NAMALWA (cell line): ENCODE data around the gene ITGB1BP1.
A peak's percentile ranks its signal among the peaks of the same experiment; 100 is the strongest.

Source experiments
- DNase-seq: peaks from one replicate; pipeline ENCODE4 v3.0.0-alpha.2; 2015; ENCODE audit warnings: low spot score

ITGB1BP1 gene

DNA sequence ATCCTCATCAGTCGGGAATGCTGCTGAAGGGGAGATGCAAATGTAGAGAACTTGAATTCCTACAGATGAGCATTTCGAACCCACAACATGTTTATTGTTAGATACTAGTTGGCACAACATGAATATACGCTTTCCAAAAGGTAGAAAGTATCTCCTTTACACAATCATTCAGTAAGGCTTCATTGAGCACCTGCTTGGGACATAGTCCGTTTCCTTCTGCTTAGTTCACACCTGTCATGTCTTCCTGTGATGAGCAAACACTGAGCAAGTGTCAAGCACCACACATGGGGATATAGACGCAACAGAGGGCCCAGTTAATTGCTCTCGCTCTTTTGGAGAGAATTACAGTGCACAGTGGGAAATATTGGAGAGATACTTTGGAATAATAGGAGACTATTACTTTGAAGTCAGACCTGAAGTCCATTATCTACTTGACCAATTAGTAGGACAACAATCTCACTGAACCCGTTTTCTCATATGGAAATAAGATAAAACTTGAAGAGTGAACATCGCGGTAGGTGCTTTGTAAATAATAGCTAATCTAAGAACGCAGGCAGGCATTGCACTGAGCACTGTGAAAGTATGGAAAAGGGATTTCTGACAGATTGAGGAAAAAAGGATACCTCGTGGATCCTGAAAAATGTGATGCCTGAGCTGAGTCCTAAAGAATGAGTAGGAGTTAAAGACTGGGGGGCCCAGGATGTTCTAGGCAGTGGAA is 1.3 kb upstream of the ITGB1BP1 start:
- DNase-seq = peak; percentile 34

DNA sequence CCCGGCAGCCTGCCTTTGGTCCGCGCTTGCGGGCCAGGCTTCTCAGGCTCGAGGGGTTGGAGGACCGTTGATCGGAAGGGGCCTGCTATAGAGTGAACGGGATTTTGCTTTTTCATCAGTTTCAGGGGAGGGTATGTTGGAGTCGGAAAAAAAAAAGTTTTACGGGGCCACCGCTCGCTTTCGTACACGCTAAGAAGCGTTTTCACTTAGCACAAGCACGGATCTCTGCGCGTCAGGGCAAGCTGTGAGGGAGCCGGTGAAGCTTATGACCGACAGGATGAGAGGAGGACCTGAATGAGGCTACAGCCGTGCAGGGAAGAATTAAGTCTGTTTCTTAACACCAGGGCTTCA is 569 bp upstream of the ITGB1BP1 start:
- peak; percentile 65 for DNase-seq

DNA sequence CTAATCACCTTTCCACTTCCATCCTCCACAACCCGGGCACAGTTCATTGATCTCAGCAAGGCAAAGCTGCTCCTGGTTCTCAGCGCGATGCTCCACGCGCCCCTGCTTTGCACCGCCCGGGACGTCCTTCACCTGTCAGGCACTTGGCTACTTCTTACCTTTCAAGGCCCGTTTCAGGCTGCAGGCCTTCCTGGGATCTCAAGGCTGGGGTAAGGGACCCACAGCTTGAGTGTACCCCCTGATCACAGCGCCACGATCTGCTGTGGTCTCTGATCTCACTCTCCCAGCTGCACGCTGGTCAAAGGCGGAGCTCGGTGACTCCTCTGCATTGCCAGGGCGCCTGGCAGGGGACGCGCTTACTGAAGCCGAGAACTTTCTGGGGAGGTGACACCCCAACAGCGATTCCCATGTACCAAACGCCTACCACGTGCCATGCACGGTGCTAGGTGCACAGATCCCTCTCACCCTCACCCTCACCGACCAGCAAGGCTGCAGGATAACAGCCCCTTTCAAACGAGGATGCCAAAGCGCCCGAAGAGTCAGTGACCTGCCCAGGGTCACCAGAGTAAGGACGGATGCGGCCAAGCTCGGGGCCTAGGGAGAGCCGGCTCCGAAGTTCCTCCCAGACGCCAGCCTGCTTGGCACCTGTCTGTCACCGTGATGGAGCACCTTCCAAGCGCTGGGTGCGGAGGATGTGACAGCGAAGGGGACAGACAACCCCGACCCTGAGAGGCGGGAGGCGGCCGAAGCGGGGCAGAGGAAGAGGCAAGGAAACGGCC is 818 bp downstream of the ITGB1BP1 start:
- peak; percentile 60 for DNase-seq

DNA sequence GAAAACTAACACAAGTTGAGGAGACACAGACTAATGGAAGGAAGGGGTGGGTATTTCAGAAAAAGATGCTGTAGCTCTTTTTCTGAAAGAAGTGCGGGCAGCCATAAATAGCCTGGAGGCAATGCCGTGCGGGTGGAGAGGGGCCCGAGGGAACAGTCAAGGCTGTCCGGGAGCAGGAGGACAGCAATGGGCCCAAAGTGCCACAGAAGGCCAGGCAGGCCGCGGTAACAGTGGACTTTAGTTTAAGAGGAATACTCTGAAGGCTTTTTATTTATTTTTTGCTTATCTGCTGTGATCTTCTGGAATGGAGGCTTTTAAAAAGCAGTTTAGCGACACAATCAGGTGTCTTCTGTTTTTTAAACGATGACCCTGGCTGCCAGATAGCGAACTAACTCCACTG is 2.8 kb downstream of the ITGB1BP1 start:
- DNase-seq = no peak

DNA sequence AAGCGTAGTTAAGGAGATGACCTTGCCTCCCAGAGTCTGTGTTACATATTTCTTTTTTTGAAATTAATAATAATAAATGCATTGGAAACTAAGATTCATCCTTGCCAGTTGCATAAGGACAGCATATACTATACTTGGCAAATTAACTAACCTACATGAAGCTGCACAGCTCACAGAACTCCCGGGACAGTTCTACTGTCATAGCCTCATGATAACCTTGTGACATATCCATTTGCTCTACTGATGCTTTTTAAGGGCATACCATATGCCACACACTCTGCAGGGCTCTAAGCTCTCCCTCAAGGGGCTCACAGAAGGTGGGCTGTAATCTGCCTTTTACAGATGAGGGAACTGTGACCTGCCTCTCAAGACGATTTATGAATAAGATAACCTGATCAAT is 3.8 kb downstream of the ITGB1BP1 start:
- no peak for DNase-seq

DNA sequence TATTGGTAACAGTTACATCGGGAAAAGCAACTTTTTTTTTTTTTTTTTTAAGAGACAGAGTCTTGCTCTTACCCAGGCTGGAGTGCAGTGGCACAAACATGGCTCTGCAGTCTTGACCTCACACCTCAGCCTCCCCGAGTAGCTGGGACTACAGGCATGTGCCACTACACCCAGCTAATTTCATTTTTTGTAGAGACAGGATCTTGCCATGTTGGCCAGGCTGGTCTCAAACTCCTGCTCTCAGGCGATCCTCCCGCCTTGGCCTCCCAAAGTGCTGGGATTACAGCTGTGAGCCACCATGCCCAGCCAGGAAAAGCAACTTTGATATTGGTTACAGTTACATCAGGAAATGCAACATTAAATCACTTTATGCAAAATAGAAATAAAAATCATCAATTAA is 4.6 kb downstream of the ITGB1BP1 start:
- no peak for DNase-seq

DNA sequence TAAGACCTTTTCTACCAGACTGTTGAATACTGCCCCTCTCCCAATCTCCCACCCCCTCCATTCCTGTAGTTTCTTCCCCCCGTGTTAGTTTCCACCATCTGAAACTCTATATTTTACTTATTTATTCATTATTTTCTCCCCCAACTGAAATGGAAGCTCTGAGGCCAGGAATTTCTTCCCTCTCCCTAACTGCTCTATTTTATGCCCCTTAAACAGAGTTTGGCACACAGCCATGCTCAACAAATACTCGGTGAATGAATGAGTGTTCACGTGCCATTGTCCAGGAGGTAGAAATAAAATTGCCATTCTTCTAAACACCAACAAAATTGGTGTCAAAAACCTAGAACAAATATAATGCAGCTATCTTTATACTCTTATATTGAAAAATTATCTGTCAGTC is 5.6 kb downstream of the ITGB1BP1 start:
- no peak for DNase-seq

DNA sequence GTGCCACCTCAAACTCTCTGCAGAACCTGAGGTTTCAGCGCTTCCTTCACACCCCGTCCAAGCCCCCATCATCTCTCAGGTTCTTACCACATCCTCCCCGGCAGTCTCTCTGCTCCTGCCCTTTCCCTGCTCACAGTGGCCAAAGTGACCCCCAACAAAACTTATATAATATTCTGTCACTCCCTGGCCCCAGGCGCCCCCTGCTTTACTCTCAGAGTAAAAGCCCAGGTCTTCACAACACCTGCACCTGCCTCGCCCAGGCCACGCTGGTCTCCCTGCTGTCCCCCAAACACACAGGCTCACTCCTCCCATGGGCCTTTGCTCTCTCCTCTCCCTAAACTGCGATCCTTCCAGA is 6.4 kb downstream of the ITGB1BP1 start:
- DNase-seq = no peak

DNA sequence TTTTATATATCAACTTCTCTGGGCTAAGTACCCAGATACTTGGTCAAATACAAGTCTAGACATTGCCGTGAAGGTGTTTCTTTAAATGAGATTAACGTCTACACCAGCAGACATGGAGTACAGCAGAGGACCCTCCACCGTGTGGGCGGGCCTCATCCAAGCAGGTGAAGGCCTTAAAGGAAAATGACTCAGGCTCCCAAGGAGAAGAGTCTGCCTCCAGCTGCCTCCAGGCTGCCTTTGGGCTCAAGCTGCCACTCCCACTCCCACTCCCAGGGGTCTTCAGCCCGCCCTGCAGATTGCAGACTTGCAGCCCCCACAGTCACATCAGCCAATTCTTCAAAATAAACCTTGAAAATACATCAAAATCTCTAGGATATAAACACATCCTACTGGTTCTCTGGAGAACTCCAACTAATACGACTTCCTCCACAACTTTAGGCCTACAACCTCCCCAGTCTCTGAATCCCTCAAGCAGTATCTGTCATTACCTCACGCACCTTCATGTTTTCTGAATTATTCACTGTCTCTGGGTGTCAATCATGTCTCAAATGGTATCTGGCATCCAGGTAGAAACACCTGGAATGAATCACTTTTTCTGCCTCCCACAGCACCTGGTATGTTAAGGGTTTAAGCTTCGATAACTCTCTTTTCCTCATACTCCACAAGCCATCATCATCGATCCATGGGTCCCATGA is 6.9 kb downstream of the ITGB1BP1 start:
- DNase-seq = no peak

DNA sequence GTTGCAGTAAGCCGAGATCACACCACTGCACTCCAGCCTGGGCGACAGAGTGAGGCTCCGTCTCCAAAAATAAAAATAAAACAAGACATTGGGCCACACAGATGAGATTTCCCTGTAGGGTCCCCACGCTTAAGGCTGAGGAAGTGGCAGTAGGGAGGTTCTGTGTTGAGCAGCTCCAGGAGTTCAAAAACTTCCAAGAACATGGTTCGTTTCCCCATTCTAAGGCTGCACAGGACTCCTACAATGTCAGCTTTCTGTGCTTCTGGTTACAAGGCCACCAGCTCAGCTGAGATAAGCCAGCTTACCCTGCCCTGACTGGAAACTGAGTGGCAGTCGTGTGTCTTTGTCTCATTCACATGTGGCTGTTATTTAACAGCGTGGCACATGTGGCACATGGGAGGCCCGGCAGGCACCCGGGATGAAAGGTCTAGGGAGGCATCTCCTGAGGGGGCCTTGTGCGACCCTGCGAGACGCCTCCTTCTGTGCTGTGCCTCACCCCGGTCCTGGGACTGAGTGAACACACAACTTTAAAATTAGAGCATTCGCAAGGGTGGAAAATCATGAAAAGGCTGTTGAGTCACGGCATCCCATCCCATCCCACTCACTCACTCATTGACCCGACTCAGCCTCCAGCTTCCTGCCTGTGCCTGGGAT is 7.7 kb downstream of the ITGB1BP1 start:
- no peak for DNase-seq

DNA sequence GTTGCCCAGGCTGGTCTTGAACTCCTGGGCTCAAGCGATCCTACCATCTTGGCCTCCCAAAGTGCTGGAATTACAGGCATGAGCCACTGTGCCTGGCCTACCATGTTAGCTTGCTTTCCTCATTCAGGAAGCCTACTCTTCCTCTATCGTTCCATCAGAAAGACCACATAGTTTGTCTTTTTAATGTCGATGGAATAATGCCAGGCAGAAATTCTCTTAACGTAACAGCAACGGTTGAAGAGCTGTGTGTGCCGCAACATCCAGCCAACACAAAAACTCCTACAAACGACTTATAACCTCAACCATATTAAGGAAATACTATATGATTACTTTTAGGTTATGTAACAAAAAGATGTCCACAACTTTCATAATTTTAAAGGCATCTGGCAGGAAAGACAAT is 10.5 kb downstream of the ITGB1BP1 start:
- no peak for DNase-seq

DNA sequence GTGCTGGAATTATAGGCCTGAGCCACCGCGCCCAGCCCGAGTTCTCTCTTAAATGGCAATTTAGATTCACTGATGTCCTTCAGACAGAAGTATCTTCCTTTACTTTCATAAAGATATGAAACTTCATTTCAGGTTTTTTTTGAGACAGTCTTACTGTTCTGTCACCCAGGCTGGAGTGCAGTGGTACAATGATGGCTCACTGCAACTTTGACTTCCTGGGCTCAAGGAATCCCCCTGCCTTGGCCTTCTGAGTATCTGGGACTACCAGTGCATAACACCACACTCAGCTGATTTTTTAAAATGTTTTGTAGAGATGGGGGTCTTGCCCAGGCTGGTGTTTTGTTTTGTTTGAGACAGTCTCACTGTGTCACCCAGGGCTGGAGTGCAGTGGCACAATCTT is 13.2 kb downstream of the ITGB1BP1 start:
- no peak for DNase-seq

DNA sequence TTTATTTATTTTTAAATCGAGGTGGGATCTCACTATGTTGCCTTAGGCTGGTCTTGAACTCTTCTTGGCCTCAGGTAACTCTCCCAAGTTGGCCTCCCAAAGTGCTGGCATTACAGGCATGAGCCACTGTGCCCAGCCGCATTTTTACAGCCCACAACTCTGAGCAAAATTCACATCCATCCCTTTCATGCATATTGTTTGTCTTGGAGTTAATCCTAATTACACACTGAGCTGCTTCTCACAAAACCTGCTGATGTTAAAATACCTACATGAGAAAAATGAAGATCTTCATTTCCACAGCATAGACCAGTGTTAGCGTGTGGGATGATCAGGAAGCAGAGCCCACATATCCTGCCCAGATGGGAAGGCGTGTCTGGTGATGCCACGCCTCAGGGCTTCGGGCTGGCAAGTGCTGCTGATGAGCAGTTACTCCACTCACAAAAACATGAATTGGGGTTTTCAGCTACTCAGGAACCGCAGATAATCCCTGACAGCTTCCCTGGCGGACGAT is 14.6 kb downstream of the ITGB1BP1 start:
- DNase-seq = no peak

DNA sequence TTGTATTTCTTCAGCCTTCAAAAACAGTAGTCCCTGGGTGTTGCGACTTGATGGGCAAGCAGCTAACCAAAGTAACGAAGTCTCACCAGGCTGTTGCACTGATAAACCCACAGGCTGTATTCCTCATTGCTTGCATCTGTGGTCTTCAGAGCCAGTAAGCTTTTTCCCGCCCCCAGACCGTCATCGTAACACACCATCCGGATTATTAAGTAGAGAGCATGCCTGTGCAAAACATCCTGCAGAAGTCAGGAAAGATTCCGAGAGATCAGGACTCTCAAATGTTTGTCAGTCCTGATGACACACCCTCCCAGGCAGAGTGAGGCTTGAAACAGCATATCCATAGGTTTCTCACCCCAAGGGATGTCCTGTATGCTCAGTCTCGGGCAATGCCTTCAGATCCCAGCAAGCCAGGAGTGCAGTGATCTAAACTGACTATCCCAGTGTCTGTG is 15.9 kb downstream of the ITGB1BP1 start:
- DNase-seq = no peak

DNA sequence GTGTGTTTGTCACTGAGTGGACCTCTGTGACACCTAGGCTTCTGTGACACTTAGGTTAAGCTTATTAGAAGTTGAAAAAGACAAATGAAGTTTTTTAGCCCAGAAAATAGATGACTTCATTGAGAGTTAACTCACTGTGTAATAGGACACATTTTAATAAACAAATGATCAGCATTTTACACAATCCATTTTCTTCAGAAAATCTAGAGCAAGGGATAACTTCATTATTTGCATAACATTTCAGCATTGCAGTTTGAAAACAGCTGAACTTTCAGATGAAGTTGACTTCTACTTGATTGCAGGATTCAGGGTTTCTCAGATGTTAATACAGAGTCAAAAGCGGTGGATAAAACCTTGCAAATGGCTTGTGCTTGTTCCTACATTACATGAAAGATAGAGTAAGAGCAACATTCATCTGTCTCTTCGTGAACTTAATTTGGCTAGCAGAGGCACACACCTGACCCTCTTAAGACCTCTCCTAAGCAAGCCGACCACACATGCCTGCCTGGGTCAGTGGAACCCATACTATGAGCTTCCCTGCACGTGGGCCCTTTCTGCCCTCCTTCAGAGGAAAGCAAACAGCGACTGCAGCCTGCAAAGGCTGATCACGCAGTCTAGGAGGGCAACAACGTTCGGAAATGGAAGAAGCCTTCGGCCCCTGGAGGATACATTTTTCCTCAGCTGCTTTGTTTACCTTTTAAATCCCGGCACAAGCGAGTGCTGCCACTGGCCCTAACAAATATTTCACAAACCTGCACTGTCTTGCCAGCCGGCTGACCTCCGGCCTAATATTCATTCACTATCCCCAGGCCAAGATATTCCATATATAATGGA is 16.6 kb downstream of the ITGB1BP1 start:
- DNase-seq = no peak

DNA sequence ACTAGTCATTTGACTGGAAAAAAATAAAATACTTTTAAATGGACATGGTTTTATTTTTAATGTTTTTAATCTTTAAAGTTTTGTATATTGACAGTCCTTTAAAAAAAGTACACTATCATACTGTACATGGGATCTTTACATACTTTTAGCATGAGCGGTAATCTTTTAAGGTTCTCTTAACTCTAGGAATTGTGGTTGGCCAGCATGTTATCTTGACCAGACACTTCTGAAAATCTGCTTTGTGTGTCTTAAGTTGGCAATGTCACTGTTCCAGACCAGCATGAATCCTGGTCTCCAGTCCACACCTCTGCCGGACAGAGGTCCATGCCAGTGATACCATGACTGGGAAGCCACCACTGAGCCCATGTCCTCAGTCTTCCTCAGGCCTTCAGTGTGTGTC is 17.7 kb downstream of the ITGB1BP1 start:
- no peak for DNase-seq

DNA sequence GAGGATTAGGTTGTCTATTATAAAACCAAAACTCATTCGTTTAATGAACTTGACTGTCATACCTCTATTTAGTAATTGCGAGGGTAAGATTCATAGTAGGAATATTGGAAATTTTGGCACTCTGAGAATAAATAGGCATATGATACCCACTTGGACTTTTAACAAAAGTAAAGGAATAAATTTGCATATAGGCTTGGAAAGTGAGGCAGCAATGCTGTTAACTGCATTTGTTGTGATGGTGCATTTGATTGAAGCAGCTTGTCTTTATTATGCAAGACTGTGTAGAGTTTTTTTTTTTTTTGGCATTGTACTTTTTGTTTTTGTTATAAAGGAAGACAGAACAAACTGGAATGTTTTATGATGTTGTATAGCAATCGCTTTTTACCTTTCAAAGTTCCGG is 18.9 kb downstream of the ITGB1BP1 start:
- DNase-seq = no peak

DNA sequence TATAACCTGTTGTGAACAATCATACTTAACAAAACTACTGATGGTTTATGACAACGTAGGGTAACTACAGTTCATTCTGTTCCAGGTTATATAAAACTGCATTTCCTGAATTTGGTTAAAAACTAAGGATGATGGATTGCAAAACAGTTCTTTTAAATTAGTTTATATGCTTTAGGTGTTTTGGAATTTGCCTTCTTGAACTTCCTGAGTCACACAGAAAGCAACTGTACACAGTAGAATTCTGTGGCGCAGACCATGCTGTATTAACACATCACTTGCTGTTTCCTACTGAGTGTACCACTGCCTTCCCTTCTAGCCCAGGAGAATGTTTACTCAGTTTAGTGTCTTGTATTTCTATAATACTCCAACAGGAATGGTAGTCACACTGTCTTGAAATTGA is 19.4 kb downstream of the ITGB1BP1 start:
- DNase-seq = no peak

DNA sequence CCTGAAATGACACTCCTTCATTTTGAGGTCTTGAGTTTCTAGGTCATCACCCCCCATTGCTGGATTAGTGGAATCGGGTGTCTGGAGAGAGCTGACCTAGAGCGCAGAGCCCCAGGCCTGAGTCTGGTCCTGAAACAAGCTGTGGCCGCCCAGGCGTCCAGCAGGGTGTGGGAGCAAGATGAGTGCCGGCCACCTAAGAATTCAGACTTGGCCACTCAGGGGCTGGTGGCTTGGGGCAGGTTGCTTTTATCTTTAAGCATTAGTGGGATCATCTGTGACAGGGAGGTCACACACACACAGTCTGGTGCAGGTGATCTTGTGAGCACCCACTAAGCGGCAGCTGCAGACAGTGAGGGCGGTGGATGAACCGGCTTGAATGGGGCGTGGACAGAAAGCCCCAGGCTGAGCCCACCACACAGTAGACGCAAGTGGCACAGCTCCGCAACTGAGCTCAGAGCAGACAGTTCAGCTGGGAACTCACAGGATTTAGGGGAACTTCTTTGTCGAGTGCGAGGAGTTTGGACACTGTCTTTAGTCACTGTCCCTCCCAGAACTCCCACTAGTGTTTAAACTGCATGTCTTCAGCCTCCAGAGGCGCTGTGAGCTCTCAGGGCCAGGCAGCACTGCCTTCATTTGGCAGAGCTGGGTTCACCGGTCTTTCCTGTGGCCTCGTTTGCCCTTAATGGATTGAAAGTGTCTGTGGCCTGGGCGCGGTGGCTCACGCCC is 21.5 kb downstream of the ITGB1BP1 start:
- peak; percentile 33 for DNase-seq

DNA sequence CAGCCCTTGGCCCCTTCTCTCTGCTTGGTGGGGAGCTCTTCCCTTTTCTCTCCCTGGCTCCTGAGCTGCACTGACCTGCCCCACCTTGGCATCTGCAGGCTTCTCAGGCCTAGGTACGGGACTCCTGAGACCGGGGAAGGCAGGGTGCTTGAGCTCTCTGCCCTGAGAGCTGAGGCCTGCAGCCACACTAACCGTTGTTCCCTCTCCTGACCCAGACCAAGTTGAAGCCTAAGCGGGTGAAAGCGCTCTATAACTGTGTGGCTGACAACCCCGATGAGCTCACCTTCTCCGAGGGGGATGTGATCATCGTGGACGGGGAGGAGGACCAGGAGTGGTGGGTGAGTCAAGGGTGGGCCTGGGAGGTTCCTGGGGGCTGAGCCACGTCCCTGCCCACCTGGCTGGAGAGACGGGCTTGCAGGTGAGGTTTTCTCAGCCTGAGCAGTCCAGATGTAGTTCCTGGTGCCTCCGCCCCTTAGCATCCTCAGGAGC is 22.2 kb downstream of the ITGB1BP1 start:
- DNase-seq = no peak
